GM23338 (cell line): ENCODE measurements around the gene TENM4. TPM values are rescaled to one million over a fixed set of nuclear protein-coding genes. Genes with fewer than 3 reads are reported as not detected.

Experiments
- ATAC-seq: fragments of 200-7000 bp; cut with Tn5 transposase; 3 replicates; pipeline ENCODE4 v1.9.1; 2020
- DNase-seq: peaks from one replicate; pipeline ENCODE4 v3.0.0-alpha.2; 2015; ENCODE audit warnings: low spot score
- H2AFZ ChIP-seq: fragments of 200-600 bp; sonication (generic); 2 replicates; pipeline ENCODE4 v1.8.0; 2016; ENCODE audit warnings: antibody characterized with exemption, mild to moderate bottlenecking, moderate library complexity
- H3F3A ChIP-seq: fragments of 200-600 bp; sonication (generic); replicated peaks from 2 replicates; pipeline ENCODE4 v1.8.0; 2017; ENCODE audit warnings: antibody characterized with exemption, mixed run types, low read depth
- H3K27ac ChIP-seq: fragments of 200-600 bp; sonication (generic); 2 replicates; pipeline ENCODE4 v1.6.1; 2016; ENCODE audit warnings: low read depth
- H3K27me3 ChIP-seq: fragments of 200-600 bp; sonication (generic); 2 replicates; pipeline ENCODE4 v1.8.0; 2016; ENCODE audit warnings: mild to moderate bottlenecking, mixed run types, moderate library complexity; ENCODE audit not compliant: insufficient read depth
- H3K36me3 ChIP-seq: fragments of 200-600 bp; sonication (generic); 2 replicates; pipeline ENCODE4 v1.8.0; 2016; ENCODE audit warnings: mild to moderate bottlenecking; ENCODE audit not compliant: insufficient read depth
- H3K4me1 ChIP-seq: fragments of 200-600 bp; sonication (generic); 2 replicates; pipeline ENCODE4 v1.8.0; 2016; ENCODE audit warnings: mild to moderate bottlenecking, moderate library complexity; ENCODE audit not compliant: insufficient read depth
- H3K4me2 ChIP-seq: fragments of 200-600 bp; sonication (generic); 2 replicates; pipeline ENCODE4 v1.7.1; 2017; ENCODE audit warnings: mixed run types
- H3K4me3 ChIP-seq: fragments of 200-600 bp; sonication (generic); 2 replicates; pipeline ENCODE4 v1.6.1; 2016; ENCODE audit warnings: mixed run types
- H3K79me2 ChIP-seq: fragments of 200-600 bp; sonication (generic); replicated peaks from 2 replicates; pipeline ENCODE4 v1.8.0; 2017; ENCODE audit warnings: mild to moderate bottlenecking; ENCODE audit not compliant: insufficient read depth
- H3K9me2 ChIP-seq: fragments of 200-600 bp; sonication (generic); 2 replicates; pipeline ENCODE4 v1.8.0; 2017; ENCODE audit not compliant: insufficient read depth
- H4K20me1 ChIP-seq: fragments of 200-600 bp; sonication (generic); replicated peaks from 2 replicates; pipeline ENCODE4 v1.8.0; 2017; ENCODE audit warnings: mild to moderate bottlenecking; ENCODE audit not compliant: insufficient read depth
- H3K27ac Mint-ChIP-seq: 2 replicates; pipeline ENCODE4 v1.8.0; 2020; ENCODE audit warnings: inconsistent platforms, mild to moderate bottlenecking, moderate library complexity, mixed read lengths
- H3K27me3 Mint-ChIP-seq: 3 replicates; pipeline ENCODE4 v1.8.0; 2022; ENCODE audit warnings: low read depth, mild to moderate bottlenecking, moderate library complexity, mixed read lengths, inconsistent platforms; ENCODE audit not compliant: insufficient read depth, poor library complexity
- H3K36me3 Mint-ChIP-seq: 3 replicates; pipeline ENCODE4 v1.8.0; 2021; ENCODE audit warnings: low read depth, mild to moderate bottlenecking, inconsistent platforms, moderate library complexity, mixed read lengths
- H3K4me1 Mint-ChIP-seq: 3 replicates; pipeline ENCODE4 v1.8.0; 2020; ENCODE audit warnings: mild to moderate bottlenecking, inconsistent platforms, mixed read lengths
- H3K4me3 Mint-ChIP-seq: 3 replicates; pipeline ENCODE4 v1.8.0; 2021; ENCODE audit warnings: moderate library complexity, mild to moderate bottlenecking, inconsistent platforms, mixed read lengths
- H3K9me3 Mint-ChIP-seq: 3 replicates; pipeline ENCODE4 v1.8.0; 2020; ENCODE audit warnings: moderate library complexity, mild to moderate bottlenecking, inconsistent platforms, mixed read lengths
- CREB1 ChIP-seq: fragments of 250-450 bp; sonication (Bioruptor Pico); IDR thresholded peaks from 2 replicates; pipeline ENCODE4 v1.5.0; 2020; ENCODE audit warnings: low read depth, mild to moderate bottlenecking, moderate library complexity
- ETS1 ChIP-seq: IDR thresholded peaks from 2 replicates; pipeline ENCODE4 v1.6.1; 2016; ENCODE audit warnings: antibody characterized with exemption
- EZH2 ChIP-seq: fragments of 200-600 bp; sonication (generic); IDR thresholded peaks from one replicate; pipeline ENCODE4 v1.8.0; 2017; ENCODE audit warnings: antibody characterized with exemption, mild to moderate bottlenecking, low read depth; ENCODE audit not compliant: unreplicated experiment
- JUNB ChIP-seq: IDR thresholded peaks from one replicate; pipeline ENCODE4 v1.6.1; 2016; ENCODE audit warnings: antibody characterized with exemption; ENCODE audit not compliant: unreplicated experiment
- NANOG ChIP-seq: IDR thresholded peaks from 2 replicates; pipeline ENCODE4 v1.6.1; 2016; ENCODE audit warnings: antibody characterized with exemption, borderline replicate concordance
- POLR2AphosphoS5 ChIP-seq: IDR thresholded peaks from 2 replicates; pipeline ENCODE4 v1.6.1; 2016; ENCODE audit warnings: antibody characterized with exemption, low read depth
- STAT1 ChIP-seq: IDR thresholded peaks from one replicate; pipeline ENCODE4 v1.6.1; 2016; ENCODE audit warnings: antibody characterized with exemption; ENCODE audit not compliant: unreplicated experiment
- ZNF114 ChIP-seq: fragments of 250-450 bp; sonication (Bioruptor Pico); IDR thresholded peaks from 2 replicates; pipeline ENCODE4 v1.5.0; 2020; ENCODE audit warnings: mild to moderate bottlenecking, moderate library complexity
- ZNF331 ChIP-seq: fragments of 250-450 bp; sonication (Bioruptor Pico); IDR thresholded peaks from 2 replicates; pipeline ENCODE4 v1.5.0; 2020; ENCODE audit warnings: low read depth, mild to moderate bottlenecking, moderate library complexity
- polyA plus RNA-seq: library from polyadenylated mRNA; unstranded; fragments of >200 nt; fragmentation: Nextera tagmentation; extraction: Ambion mirVana; gene quantifications from 2 replicates; pipeline ENCODE4 v1.2.1, GENCODE V29; 2016
- total RNA-seq: library from RNA; depleted of rRNA; stranded (reverse); fragments of >200 nt; shearing (Covaris generic); gene quantifications from 2 replicates; pipeline ENCODE4 v1.2.3, GENCODE V29; 2014
- TF ChIP-seq, protein P1 (sequence below): fragments of 250-450 bp; sonication (Bioruptor Pico); IDR thresholded peaks from 2 replicates; pipeline ENCODE4 v1.5.0; 2020; ENCODE audit warnings: mild to moderate bottlenecking, moderate library complexity
- TF ChIP-seq, protein P2 (sequence below): IDR thresholded peaks from one replicate; pipeline ENCODE4 v1.6.1; 2018; ENCODE audit warnings: antibody characterized with exemption; ENCODE audit not compliant: unreplicated experiment

The TENM4 gene
- total and polyA plus RNA-seq, 2 experiments from 2014 or later, result 7.3 TPM

DNA sequence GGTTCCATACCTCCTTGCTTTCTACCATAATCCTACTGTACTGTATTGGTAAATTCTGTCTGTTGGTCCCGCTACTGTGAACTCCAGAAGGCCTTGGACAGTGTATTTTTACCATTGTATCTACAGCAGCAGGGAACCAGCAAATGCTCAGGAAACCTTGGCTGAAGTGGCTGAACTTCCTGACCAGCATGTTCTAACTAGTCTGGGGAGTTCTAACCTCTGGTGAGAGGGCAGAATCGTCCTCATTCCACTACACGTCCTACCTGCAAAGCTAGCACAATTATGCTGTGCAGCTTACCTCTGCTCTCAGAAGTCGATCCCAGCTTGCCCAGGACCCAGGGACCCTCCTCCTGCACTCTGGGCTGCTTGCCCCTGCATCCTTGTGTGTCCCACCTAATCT lies 283.1 kb downstream of the TENM4 start (continued):
- TF ChIP-seq, protein P1, sequence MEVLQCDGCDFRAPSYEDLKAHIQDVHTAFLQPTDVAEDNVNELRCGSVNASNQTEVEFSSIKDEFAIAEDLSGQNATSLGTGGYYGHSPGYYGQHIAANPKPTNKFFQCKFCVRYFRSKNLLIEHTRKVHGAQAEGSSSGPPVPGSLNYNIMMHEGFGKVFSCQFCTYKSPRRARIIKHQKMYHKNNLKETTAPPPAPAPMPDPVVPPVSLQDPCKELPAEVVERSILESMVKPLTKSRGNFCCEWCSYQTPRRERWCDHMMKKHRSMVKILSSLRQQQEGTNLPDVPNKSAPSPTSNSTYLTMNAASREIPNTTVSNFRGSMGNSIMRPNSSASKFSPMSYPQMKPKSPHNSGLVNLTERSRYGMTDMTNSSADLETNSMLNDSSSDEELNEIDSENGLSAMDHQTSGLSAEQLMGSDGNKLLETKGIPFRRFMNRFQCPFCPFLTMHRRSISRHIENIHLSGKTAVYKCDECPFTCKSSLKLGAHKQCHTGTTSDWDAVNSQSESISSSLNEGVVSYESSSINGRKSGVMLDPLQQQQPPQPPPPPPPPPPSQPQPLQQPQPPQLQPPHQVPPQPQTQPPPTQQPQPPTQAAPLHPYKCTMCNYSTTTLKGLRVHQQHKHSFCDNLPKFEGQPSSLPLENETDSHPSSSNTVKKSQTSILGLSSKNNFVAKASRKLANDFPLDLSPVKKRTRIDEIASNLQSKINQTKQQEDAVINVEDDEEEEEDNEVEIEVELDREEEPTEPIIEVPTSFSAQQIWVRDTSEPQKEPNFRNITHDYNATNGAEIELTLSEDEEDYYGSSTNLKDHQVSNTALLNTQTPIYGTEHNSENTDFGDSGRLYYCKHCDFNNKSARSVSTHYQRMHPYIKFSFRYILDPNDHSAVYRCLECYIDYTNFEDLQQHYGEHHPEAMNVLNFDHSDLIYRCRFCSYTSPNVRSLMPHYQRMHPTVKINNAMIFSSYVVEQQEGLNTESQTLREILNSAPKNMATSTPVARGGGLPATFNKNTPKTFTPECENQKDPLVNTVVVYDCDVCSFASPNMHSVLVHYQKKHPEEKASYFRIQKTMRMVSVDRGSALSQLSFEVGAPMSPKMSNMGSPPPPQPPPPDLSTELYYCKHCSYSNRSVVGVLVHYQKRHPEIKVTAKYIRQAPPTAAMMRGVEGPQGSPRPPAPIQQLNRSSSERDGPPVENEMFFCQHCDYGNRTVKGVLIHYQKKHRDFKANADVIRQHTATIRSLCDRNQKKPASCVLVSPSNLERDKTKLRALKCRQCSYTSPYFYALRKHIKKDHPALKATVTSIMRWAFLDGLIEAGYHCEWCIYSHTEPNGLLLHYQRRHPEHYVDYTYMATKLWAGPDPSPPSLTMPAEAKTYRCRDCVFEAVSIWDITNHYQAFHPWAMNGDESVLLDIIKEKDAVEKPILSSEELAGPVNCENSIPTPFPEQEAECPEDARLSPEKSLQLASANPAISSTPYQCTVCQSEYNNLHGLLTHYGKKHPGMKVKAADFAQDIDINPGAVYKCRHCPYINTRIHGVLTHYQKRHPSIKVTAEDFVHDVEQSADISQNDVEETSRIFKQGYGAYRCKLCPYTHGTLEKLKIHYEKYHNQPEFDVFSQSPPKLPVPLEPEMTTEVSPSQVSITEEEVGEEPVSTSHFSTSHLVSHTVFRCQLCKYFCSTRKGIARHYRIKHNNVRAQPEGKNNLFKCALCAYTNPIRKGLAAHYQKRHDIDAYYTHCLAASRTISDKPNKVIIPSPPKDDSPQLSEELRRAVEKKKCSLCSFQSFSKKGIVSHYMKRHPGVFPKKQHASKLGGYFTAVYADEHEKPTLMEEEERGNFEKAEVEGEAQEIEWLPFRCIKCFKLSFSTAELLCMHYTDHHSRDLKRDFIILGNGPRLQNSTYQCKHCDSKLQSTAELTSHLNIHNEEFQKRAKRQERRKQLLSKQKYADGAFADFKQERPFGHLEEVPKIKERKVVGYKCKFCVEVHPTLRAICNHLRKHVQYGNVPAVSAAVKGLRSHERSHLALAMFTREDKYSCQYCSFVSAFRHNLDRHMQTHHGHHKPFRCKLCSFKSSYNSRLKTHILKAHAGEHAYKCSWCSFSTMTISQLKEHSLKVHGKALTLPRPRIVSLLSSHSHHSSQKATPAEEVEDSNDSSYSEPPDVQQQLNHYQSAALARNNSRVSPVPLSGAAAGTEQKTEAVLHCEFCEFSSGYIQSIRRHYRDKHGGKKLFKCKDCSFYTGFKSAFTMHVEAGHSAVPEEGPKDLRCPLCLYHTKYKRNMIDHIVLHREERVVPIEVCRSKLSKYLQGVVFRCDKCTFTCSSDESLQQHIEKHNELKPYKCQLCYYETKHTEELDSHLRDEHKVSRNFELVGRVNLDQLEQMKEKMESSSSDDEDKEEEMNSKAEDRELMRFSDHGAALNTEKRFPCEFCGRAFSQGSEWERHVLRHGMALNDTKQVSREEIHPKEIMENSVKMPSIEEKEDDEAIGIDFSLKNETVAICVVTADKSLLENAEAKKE (CRISPR knock-in tag), result no peak

GRCh38 chr11:79156031-79156430 lies 284.8 kb downstream of the TENM4 start:
- H3K27me3 Mint-ChIP-seq, result peaks cover 5% of the 10 kb centered on the region
- peaks cover 3% of the 10 kb centered on the region; the same call in 2 of the 3 replicates for H3K4me1 Mint-ChIP-seq
- DNase-seq (no peak), ATAC-seq (no peak)
- Histone ChIP-seq H3K4me2 (no peak overlapping the region), H3K4me3 (no peak overlapping the region), H2AFZ (no peak overlapping the region), H4K20me1 (no peaks in the 10 kb centered on the region), H3K9me2 (peaks cover 15% of the 10 kb centered on the region), H3K36me3 (no peaks in the 10 kb centered on the region), H3K27me3 (no peaks in the 10 kb centered on the region), H3K27ac (no peak overlapping the region), H3F3A (no peaks in the 10 kb centered on the region), H3K79me2 (no peaks in the 10 kb centered on the region), H3K4me1 (no peaks in the 10 kb centered on the region)
- no peaks in the 10 kb centered on the region for H3K36me3 Mint-ChIP-seq
- H3K27ac Mint-ChIP-seq, result no peak overlapping the region
- H3K9me3 Mint-ChIP-seq, result no peaks in the 10 kb centered on the region; the same call in 2 of the 3 replicates
- TF ChIP-seq ZNF114 (CRISPR knock-in tag) (no peak), EZH2 (no peak), ETS1 (no peak), STAT1 (no peak), POLR2AphosphoS5 (no peak), CREB1 (CRISPR knock-in tag) (no peak), ZNF331 (no peak), NANOG (no peak), JUNB (no peak)
- TF ChIP-seq, protein P2, sequence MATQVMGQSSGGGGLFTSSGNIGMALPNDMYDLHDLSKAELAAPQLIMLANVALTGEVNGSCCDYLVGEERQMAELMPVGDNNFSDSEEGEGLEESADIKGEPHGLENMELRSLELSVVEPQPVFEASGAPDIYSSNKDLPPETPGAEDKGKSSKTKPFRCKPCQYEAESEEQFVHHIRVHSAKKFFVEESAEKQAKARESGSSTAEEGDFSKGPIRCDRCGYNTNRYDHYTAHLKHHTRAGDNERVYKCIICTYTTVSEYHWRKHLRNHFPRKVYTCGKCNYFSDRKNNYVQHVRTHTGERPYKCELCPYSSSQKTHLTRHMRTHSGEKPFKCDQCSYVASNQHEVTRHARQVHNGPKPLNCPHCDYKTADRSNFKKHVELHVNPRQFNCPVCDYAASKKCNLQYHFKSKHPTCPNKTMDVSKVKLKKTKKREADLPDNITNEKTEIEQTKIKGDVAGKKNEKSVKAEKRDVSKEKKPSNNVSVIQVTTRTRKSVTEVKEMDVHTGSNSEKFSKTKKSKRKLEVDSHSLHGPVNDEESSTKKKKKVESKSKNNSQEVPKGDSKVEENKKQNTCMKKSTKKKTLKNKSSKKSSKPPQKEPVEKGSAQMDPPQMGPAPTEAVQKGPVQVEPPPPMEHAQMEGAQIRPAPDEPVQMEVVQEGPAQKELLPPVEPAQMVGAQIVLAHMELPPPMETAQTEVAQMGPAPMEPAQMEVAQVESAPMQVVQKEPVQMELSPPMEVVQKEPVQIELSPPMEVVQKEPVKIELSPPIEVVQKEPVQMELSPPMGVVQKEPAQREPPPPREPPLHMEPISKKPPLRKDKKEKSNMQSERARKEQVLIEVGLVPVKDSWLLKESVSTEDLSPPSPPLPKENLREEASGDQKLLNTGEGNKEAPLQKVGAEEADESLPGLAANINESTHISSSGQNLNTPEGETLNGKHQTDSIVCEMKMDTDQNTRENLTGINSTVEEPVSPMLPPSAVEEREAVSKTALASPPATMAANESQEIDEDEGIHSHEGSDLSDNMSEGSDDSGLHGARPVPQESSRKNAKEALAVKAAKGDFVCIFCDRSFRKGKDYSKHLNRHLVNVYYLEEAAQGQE, result no peak
- no peak overlapping the region for H3K4me3 Mint-ChIP-seq
